Mucosa of rectum (tissue), 2 donors: Measurements from ENCODE around the gene RESP18.
"Not testable (repeated sequence)": the region's sequence is repeated elsewhere in the genome, so short reads cannot be mapped to it uniquely, and the experiment has no call there.

ENCODE experiments used
- H3K27ac ChIP-seq, 2 donors: one replicate each; pipeline ENCODE4 v1.7.0; 2013; ENCODE audit warnings: inconsistent platforms in 2 of 2, low read depth in 2 of 2, low read length in 2 of 2
- H3K27me3 ChIP-seq, 2 donors: one replicate each; pipeline ENCODE4 v1.7.0; 2013; ENCODE audit warnings: low read length in 2 of 2; ENCODE audit not compliant: control insufficient read depth in 2 of 2, insufficient read depth in 2 of 2
- H3K36me3 ChIP-seq, 2 donors: one replicate each; pipeline ENCODE4 v1.7.0; 2013; ENCODE audit warnings: low read length in 2 of 2; ENCODE audit not compliant: control insufficient read depth in 2 of 2, insufficient read depth in 2 of 2
- H3K4me1 ChIP-seq, 2 donors: one replicate each; pipeline ENCODE4 v1.7.0; 2013; ENCODE audit warnings: low read length in 2 of 2, mild to moderate bottlenecking in 1 of 2; ENCODE audit not compliant: control insufficient read depth in 2 of 2, insufficient read depth in 2 of 2
- H3K4me3 ChIP-seq, 2 donors: one replicate each; pipeline ENCODE4 v1.7.0; 2013; ENCODE audit warnings: low read length in 2 of 2
- H3K9ac ChIP-seq, 2 donors: one replicate each; pipeline ENCODE4 v1.7.0; 2013; ENCODE audit warnings: low read length in 2 of 2, low read depth in 1 of 2, mild to moderate bottlenecking in 1 of 2
- H3K9me3 ChIP-seq, 2 donors: one replicate each; pipeline ENCODE4 v1.7.0; 2013; ENCODE audit warnings: low read length in 2 of 2; ENCODE audit not compliant: control insufficient read depth in 2 of 2
- donor health status: healthy.
- donor health status: Normal muscosa, but diverticular disease.

Gene RESP18

DNA sequence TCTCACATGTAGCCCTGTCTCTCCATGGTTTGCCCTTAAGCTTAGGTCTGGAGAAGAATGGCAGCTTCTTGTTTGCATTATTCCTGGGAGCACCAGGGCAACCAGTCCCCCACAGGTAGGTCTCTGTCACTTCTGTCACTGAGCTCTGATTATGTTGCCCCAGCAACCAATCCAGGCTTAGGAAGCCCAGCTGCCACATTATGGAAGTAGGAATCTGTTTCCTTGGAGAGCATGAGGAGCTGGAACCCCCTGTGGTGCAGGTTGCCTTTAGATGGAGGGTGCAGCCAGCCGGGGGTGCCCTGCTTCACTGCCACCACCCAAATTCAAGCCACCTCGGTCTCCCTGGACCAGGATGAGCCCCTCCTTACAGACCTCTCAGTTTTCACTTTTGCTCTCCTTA lies 4.8 kb downstream of the RESP18 start:
- Histone ChIP-seq H3K9ac (no peak overlapping the region), H3K27ac (no peak overlapping the region), H3K27me3 (peaks cover 19 to 22% of the 10 kb centered on the region in 2 donors), H3K9me3 (no peaks in the 10 kb centered on the region), H3K4me3 (no peak overlapping the region), H3K4me1 (no peaks in the 10 kb centered on the region), H3K36me3 (no peaks in the 10 kb centered on the region)

DNA sequence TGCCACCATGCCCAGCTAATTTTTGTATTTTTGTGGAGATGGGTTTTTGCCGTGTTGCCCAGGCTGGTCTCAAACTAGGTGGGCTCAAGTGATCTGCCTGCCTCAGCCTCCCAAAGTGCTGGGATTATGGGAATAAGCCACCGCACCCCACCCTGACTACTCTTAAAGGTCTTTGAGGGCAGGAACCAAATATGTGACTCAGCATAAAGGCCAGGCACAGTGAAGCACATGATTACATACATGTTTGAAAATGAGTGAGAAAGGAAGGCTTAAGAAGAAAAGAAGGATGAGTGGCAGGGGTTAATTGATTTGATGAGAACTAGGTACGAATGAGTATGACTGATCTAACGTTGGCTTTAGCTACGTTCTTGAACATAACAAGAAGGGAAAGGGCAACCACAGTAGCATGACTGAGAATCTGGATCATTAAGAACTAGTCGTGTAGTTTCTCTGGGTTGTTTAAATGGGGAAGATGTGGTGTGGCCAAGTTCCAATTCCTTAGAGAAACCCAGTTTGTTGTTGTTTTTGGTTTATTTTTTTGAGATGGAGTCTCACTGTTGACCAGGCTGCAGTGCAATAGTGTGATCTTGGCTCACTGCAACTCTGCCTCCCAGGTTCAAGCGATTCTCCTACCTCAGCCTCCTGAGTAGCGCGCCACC lies 6.8 kb downstream of the RESP18 start:
- Histone ChIP-seq H3K4me3 (no peak overlapping the region), H3K9ac (no peak overlapping the region), H3K9me3 (no peaks in the 10 kb centered on the region), H3K4me1 (no peaks in the 10 kb centered on the region), H3K36me3 (no peaks in the 10 kb centered on the region), H3K27ac (no peak overlapping the region), H3K27me3 (peaks cover 8 to 12% of the 10 kb centered on the region in 2 donors)

DNA sequence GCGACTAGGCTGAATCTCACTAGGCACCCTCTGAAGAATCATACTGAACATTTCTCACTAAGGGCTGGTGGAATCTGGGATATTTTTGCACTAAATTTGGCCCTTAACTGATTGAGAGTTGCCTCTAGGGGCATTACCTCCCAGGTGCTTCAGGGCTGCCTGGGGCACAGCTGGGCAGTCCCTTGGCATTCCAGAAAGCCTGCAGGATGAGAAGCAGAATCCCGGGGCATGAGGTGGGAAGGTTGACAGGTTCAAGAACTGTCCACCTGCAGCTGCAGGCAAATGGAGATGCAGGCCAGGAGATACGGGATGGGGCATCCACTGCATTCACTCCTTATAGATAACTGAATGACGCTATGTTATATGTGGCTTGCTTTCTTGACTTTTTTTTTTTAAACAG lies 7.4 kb downstream of the RESP18 start:
- no peak overlapping the region for H3K4me3 ChIP-seq
- no peaks in the 10 kb centered on the region for H3K9me3 ChIP-seq
- H3K36me3 ChIP-seq = no peaks in the 10 kb centered on the region
- no peaks in the 10 kb centered on the region for H3K4me1 ChIP-seq
- H3K27ac ChIP-seq = no peak overlapping the region
- peaks cover 8 to 12% of the 10 kb centered on the region in 2 donors for H3K27me3 ChIP-seq
- no peak overlapping the region for H3K9ac ChIP-seq

DNA sequence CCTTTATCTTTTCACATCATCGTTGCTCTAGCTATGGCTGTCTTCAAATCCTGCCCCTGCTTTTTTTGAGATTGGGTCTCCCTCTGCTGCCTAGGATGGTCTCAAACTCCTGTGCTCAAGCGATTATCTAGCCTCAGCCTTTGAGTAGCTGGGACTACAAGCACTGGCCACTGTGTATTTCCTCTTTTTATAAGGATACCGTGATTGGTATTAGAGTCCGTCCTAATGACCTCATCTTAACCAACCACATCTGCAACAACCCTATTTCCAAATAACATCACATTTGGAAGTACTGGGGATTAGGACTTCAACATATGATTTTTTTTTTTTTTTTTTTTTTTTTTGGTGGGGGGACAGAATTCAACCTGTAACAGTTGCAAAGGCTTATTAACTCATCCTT lies 9.1 kb downstream of the RESP18 start:
- Histone ChIP-seq H3K27me3 (peaks cover 5 to 10% of the 10 kb centered on the region in 2 donors), H3K36me3 (no peaks in the 10 kb centered on the region), H3K4me3 (no peak overlapping the region)

DNA sequence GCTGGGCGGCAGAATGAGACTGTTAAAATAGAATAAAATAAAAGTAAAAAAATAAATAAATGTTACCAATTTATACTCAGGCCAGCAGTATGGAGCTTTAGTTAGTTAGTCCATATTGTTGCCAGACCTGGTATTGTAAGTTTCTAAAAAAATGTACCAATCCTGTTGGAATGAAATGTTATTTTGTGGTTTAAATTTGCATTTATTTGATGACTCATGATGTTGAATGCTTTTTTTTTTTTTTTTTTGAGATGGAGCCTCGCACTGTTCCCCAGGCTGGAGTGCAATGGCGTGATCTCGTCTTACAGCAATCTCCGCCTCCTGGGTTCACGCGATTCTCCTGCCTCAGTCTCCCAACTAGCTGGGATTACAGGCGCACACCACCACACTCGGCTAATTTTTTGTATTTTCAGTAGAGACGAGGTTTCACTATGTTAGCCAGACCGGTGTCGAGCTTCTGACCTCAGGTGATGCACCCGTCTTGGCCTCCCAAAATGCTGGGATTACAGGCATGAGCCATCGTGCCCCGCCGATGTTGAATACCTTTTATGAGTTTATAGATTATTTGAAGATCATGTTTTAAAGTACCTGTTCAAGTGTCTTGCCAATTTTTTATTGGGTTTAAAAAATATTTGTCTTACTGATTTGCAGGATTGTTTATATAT lies 17.6 kb downstream of the RESP18 start:
- Histone ChIP-seq H3K9ac (no peak overlapping the region), H3K9me3 (no peaks in the 10 kb centered on the region), H3K4me3 (no peak overlapping the region), H3K27ac (no peak overlapping the region), H3K36me3 (no peaks in the 10 kb centered on the region), H3K27me3 (peaks cover 4 to 5% of the 10 kb centered on the region in 2 donors), H3K4me1 (no peaks in the 10 kb centered on the region)

More for the DNA sequence above, 9.1 kb downstream of the RESP18 start:
- Histone ChIP-seq H3K4me1 (no peaks in the 10 kb centered on the region), H3K27ac (no peak overlapping the region), H3K9me3 (no peaks in the 10 kb centered on the region), H3K9ac (no peak overlapping the region)

DNA sequence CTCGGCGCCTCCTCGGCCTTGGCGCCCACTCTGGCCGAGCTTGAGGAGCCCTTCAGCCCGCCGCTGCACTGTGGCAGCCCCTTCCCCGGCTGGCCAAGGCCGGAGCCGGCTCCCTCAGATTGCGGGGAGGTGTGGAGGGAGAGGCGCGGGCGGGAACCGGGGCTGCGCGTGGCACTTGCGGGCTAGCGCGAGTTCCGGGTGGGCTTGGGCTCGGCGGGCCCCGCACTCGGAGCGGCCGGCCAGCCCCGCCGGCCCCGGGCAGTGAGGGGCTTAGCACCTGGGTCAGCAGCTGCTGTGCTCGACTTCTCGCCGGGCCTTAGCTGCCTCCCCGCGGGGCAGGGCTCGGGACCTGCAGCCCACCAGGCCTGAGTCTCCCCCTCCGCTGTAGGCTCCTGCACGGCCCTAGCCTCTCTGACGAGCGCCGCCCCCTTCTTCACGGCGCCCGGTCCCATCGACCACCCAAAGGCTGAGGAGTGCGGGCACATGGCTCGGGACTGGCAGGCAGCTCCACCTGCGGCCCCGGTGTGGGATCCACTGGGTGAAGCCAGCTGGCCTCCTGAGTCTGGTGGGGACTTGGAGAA lies 19.8 kb downstream of the RESP18 start:
- H3K36me3 ChIP-seq, H3K9ac ChIP-seq, H3K4me1 ChIP-seq, H3K4me3 ChIP-seq, H3K27ac ChIP-seq, H3K9me3 ChIP-seq: not testable (repeated sequence)
- peaks cover 12 to 16% of the 10 kb centered on the region in 2 donors for H3K27me3 ChIP-seq

DNA sequence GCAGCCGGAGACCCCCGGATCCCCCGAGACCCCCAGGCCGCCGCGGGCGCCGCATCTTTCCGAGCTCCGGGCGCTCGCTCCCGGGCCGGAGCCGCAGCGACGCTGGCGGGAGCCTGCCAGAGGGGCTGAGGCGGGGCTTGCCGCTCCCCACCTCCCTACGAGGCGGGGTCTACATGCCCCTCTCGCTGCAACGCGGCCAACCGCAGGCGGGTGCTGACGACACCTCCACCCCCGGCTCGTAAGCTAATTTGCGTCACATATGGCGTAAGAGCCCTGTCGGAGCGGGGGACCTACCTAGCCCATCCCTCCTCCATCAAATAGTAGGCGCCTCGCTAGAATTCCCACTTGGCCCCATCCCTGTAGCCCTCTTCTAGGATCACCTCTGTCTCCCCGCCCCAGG lies 23.3 kb downstream of the RESP18 start, which contains the start of gene PTPRN:
Gene PTPRN, minus strand, starts transcription at position 124 of the 400 bp plus-strand sequence. Its CDS starts 69 bp downstream, at position 55.
- Histone ChIP-seq H3K9me3 (no peaks in the 10 kb centered on the region), H3K4me1 (no peaks in the 10 kb centered on the region), H3K27me3 (peaks cover 16 to 21% of the 10 kb centered on the region in 2 donors), H3K4me3 (no peak within 1 kb of the TSS), H3K27ac (no peak within 1 kb of the TSS), H3K36me3 (no peaks in the 10 kb centered on the region), H3K9ac (no peak within 1 kb of the TSS)

DNA sequence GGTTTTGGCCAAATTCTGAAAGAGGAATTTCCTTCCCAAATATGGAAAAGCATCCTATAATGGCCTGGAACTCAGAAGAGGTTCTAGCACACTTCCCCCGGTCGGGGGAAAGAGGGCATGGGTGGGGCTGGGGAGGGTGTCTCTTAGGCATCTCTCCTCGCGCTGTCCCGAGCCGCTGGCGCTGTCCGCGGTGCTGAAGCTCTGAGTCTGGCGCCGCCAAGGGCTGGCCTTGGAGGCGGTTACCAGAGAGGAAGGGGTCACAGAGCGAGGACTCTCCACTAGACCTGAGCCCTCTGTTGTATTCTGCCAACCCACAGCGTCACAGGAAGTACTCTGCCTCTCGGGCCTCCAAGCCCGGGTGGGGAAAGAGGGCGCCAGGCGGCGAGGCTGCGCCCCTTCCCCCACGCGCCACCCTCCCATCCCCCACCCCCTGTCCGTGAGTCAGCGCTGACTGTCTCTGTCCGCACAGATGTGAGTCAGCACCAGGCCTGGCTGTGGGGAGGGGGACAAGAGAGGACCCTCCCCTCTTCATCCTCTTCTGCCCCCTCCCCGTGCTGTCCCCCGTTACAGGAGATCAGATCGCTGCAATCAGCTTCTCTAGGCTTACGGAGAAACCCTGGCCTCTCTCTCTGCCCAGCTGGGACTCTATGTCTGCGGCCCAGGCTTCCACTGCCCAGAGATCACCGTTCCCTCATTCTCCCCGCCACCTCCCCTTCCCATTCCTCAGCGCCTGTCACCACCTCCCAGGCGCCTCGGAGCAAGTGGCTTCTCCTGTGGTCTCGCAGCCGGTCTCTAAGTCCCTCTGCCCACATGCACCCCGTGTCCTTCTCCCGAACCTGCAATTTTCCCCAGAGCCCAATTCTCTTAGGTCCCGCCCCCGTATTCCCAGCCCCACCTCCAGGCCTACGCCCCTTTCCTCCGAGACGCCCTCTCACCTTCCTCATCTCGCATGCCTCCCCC lies 24.1 kb downstream of the RESP18 start:
- Histone ChIP-seq H3K36me3 (no peaks in the 10 kb centered on the region), H3K27ac (no peak overlapping the region), H3K9ac (no peak overlapping the region), H3K27me3 (peaks cover 22 to 24% of the 10 kb centered on the region in 2 donors), H3K4me3 (no peak overlapping the region), H3K9me3 (no peaks in the 10 kb centered on the region), H3K4me1 (no peaks in the 10 kb centered on the region)

DNA sequence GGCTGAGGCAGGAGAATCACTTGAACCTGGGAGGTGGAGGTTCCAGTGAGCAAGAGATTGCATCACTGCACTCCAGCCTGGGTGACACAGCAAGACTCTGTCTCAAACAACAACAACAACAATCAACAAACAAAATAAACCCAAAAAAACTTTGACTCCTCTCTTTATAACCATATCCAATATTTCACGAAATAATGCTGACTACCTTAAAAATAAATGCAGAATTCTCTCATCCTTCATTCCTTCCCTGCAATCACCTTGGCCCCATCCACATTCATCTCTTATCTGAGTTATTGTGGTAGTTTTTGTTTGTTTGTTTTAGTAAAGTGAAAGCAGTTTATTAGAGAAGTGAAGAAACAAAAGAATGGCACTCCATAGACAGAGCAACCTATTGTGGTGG lies 26.5 kb downstream of the RESP18 start:
- Histone ChIP-seq H3K4me3 (no peak overlapping the region), H3K27me3 (peaks cover 37 to 41% of the 10 kb centered on the region in 2 donors), H3K36me3 (no peaks in the 10 kb centered on the region), H3K9me3 (no peaks in the 10 kb centered on the region), H3K27ac (no peak overlapping the region), H3K4me1 (no peaks in the 10 kb centered on the region), H3K9ac (no peak overlapping the region)
